ENCODE data around the gene TMEM11.

GRCh38 chr17:21223086-21223485, 9.1 kb upstream of the TMEM11 start:
- TF ChIP-seq CTCF (conservative IDR thresholded peaks at IDR 0.05; ENCODE audit: low read depth, low read length) (no peak), EZH2 (IDR thresholded peaks at IDR 0.05; ENCODE audit: borderline replicate concordance, low read depth, low read length, poor library complexity, severe bottlenecking) (no peak)
